Astrocyte of the spinal cord (primary cell): ENCODE results near the gene CACNA1B.

ENCODE experiments used
- DNase-seq: peaks from one replicate; pipeline ENCODE4 v3.0.0; 2011; ENCODE audit warnings: low read depth, low spot score
- H3K4me3 ChIP-seq: 2 replicates; pipeline ENCODE4 v1.5.1; 2011; ENCODE audit warnings: low read depth, mild to moderate bottlenecking, low read length, moderate library complexity
- CTCF ChIP-seq: IDR thresholded peaks from 2 replicates; pipeline ENCODE4 v1.5.1; 2012; ENCODE audit warnings: low read depth, mild to moderate bottlenecking, low read length, inconsistent platforms
- in situ Hi-C: cut with HindIII; loops from 2 replicates; pipeline ENCODE4 v1.10.0; 2017; ENCODE audit warnings: low sequenced_read_pairs

The CACNA1B gene

GRCh38 chr9:138060881-138061280, 183.3 kb downstream of the CACNA1B start:
- no peak overlapping the region for H3K4me3 ChIP-seq
- in situ Hi-C loops = no loop called here
- TF ChIP-seq CTCF = no peak
- DNase-seq = no peak

- DNase-seq = no peak
- in situ Hi-C loops = no loop called here
- no peak overlapping the region for H3K4me3 ChIP-seq
- TF ChIP-seq CTCF = no peak
Measured at GRCh38 chr9:138061631-138062030, 184.0 kb downstream of the CACNA1B start.

- no peak overlapping the region for H3K4me3 ChIP-seq
- no peak for DNase-seq
- in situ Hi-C loops = no loop called here
- TF ChIP-seq CTCF = no peak
Measured at GRCh38 chr9:138062196-138062595, 184.6 kb downstream of the CACNA1B start.

- in situ Hi-C loops = no loop called here
- H3K4me3 ChIP-seq = no peak overlapping the region
- no peak for DNase-seq
Measured at GRCh38 chr9:138063033-138063432, 185.5 kb downstream of the CACNA1B start.

GRCh38 chr9:138063785-138064184, 186.2 kb downstream of the CACNA1B start:
- H3K4me3 ChIP-seq = no peak overlapping the region
- no peak for DNase-seq
- in situ Hi-C loops = no loop called here
- no peak for TF ChIP-seq CTCF

More at GRCh38 chr9:138063033-138063432, 185.5 kb downstream of the CACNA1B start:
- no peak for TF ChIP-seq CTCF

- no peak for TF ChIP-seq CTCF
- no peak for DNase-seq
- in situ Hi-C loops = no loop called here
- no peak overlapping the region for H3K4me3 ChIP-seq
Measured at GRCh38 chr9:138064547-138064946, 187.0 kb downstream of the CACNA1B start.

- DNase-seq = no peak
- TF ChIP-seq CTCF = no peak
- in situ Hi-C loops = no loop called here
- H3K4me3 ChIP-seq = no peak overlapping the region
Measured at GRCh38 chr9:138065287-138065686, 187.7 kb downstream of the CACNA1B start.
